Stomach (tissue), 9 donors: Measurements from ENCODE around the gene SPDYC. TPM values are rescaled to one million over a fixed set of nuclear protein-coding genes. Genes with fewer than 3 reads are reported as not detected.

ENCODE experiments used
- DNase-seq, 2 donors: peaks; one replicate each; pipeline versions ENCODE4 v3.0.0 to v3.0.0-alpha.2; 2013 to 2019
- H3K27ac ChIP-seq, 5 donors: fragments of 200-600 bp in 4 of 5; sonication (generic) in 4 of 5; one replicate each; pipeline ENCODE4 v1.5.1; 2013 to 2019; ENCODE audit warnings: mild to moderate bottlenecking in 1 of 5, moderate library complexity in 1 of 5
- H3K27me3 ChIP-seq, 3 donors: fragments of 200-600 bp; sonication (generic); one replicate each; pipeline ENCODE4 v1.5.1; 2017 to 2019; ENCODE audit warnings: mixed run types in 1 of 3
- H3K36me3 ChIP-seq, 4 donors: fragments of 200-600 bp; sonication (generic); 1 replicate in 3 of 4; 2 replicates in 1 of 4; pipeline ENCODE4 v1.5.1; 2016 to 2019
- H3K4me1 ChIP-seq, 4 donors: fragments of 200-600 bp; sonication (generic); one replicate each; pipeline ENCODE4 v1.5.1; 2016 to 2019
- H3K4me3 ChIP-seq, 4 donors: fragments of 200-600 bp; sonication (generic) in 3 of 4; one replicate each; pipeline ENCODE4 v1.5.1; 2016 to 2019; ENCODE audit warnings: mild to moderate bottlenecking in 1 of 4
- H3K9me3 ChIP-seq, 4 donors: fragments of 200-600 bp; sonication (generic); one replicate each; pipeline ENCODE4 v1.5.1; 2016 to 2019
- EP300 ChIP-seq: sonication (generic); formaldehyde crosslinking; IDR thresholded peaks from one replicate; pipeline ENCODE4 v1.6.1; 2017; ENCODE audit warnings: antibody characterized with exemption
- POLR2A ChIP-seq, 4 donors: fragments of 450-650 bp; IDR thresholded peaks; one replicate each; pipeline ENCODE4 v1.6.1; 2016; ENCODE audit warnings: antibody characterized with exemption in 4 of 4, control low read depth in 2 of 4, mild to moderate bottlenecking in 1 of 4, moderate library complexity in 1 of 4
- POLR2AphosphoS5 ChIP-seq, 3 donors: sonication (generic); formaldehyde crosslinking; IDR thresholded peaks; one replicate each; pipeline ENCODE4 v1.6.1; 2016; ENCODE audit warnings: antibody characterized with exemption in 3 of 3
- WGBS, 5 donors: extraction: QIAGEN DNeasy Blood & Tissue Kit in 3 of 5; methylation state at CpG; one replicate each; pipeline versions ENCODE4 v1.1.5 to v1.1.7; 2013 to 2018; 5-methylcytosine and 5-hydroxymethylcytosine counted together
- intact Hi-C: fragments of 100-400 bp; cut with DNase I; formaldehyde crosslinking; loops from one replicate; pipeline ENCODE4 v1.15.1; 2023; ENCODE audit warnings: low total_unique reads
- polyA plus RNA-seq, 3 donors: library from polyadenylated mRNA; stranded (reverse); fragments of 200-250 nt; gene quantifications; one replicate each; pipeline ENCODE4 v1.2.3, GENCODE V29; 2013
- small RNA-seq, 4 donors: library from RNA; depleted of rRNA; stranded (forward); fragments of <200 nt; gene quantifications; one replicate each; pipeline ENCODE3, GENCODE V24; 2016
- total RNA-seq, 5 donors: library from RNA; depleted of rRNA; stranded (reverse); fragments of >200 nt; gene quantifications; one replicate each; pipeline versions ENCODE4 v1.1.0 to v1.2.3, GENCODE V29; 2014 to 2016
- TF ChIP-seq, protein P1 (sequence below), 7 experiments: fragments of 450-650 bp in 4 of 7; fragments of 200-600 bp in 3 of 7; sonication (generic) in 3 of 7; IDR thresholded peaks; one replicate each; pipeline ENCODE4 v1.5.1; 2016 to 2019; ENCODE audit warnings: antibody characterized with exemption in 7 of 7, control low read depth in 2 of 7, mild to moderate bottlenecking in 1 of 7
- donor health status: healthy with polysubstance abuse.
- donor health status: Bipolar disorder and iron deficiency.
- donor health status: healthy.

SPDYC gene
- total and polyA plus RNA-seq, 8 donors, result not detected

GRCh38 chr11:65217441-65218423 is 47.7 kb downstream of the SPDYC start:
- TF ChIP-seq POLR2A (IDR thresholded peaks at IDR 0.05) (no peak), EP300 (no peak), POLR2AphosphoS5 (IDR thresholded peaks at IDR 0.05) (no peak)
- TF ChIP-seq, protein P1, sequence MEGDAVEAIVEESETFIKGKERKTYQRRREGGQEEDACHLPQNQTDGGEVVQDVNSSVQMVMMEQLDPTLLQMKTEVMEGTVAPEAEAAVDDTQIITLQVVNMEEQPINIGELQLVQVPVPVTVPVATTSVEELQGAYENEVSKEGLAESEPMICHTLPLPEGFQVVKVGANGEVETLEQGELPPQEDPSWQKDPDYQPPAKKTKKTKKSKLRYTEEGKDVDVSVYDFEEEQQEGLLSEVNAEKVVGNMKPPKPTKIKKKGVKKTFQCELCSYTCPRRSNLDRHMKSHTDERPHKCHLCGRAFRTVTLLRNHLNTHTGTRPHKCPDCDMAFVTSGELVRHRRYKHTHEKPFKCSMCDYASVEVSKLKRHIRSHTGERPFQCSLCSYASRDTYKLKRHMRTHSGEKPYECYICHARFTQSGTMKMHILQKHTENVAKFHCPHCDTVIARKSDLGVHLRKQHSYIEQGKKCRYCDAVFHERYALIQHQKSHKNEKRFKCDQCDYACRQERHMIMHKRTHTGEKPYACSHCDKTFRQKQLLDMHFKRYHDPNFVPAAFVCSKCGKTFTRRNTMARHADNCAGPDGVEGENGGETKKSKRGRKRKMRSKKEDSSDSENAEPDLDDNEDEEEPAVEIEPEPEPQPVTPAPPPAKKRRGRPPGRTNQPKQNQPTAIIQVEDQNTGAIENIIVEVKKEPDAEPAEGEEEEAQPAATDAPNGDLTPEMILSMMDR (IDR thresholded peaks at IDR 0.05), result no peak
- peaks cover 4 to 25% (median 8%) of the 10 kb centered on the region in 4 donors for H3K4me1 ChIP-seq
- 84 to 90% (median 87%) methylated on average over 17 to 19 of the region's 19 CpGs for WGBS, 5 donors
- DNase-seq, result no peak
- H3K27ac ChIP-seq, result no peak overlapping the region
- H3K4me3 ChIP-seq, result no peak overlapping the region
- H3K27me3 ChIP-seq, result no peaks in the 10 kb centered on the region
- no peaks in the 10 kb centered on the region for H3K36me3 ChIP-seq
- no peaks in the 10 kb centered on the region for H3K9me3 ChIP-seq
- intact Hi-C loops, result no loop called here

DNA sequence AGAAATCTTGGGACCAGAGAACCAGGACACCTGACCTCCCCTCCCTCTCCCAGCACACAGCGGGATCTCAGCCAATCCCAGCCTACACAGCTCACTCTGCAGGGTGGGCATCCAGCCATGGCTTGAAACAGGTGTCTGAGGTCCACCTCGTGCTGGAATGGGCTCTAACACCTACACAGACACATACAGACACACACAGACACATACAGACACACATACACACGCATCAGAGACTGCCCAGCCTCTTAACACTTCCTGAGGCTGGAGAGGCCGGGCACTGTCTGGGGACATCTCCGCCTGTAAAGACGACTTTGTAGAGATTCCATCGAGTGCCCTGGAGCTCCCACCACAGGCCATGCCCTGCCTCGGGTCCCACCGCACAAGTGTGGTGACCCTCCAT is 48.4 kb downstream of the SPDYC start:
- H3K9me3 ChIP-seq, result no peaks in the 10 kb centered on the region
- TF ChIP-seq EP300 (no peak), POLR2AphosphoS5 (IDR thresholded peaks at IDR 0.05) (no peak), POLR2A (IDR thresholded peaks at IDR 0.05) (no peak)
- TF ChIP-seq, protein P1 (IDR thresholded peaks at IDR 0.05), result no peak
- DNase-seq, result no peak
- H3K4me3 ChIP-seq, result no peak overlapping the region
- intact Hi-C loops, result no loop called here
- WGBS, 5 donors, result 83 to 94% (median 91%) methylated on average over 7 to 9 of the region's 9 CpGs
- no peaks in the 10 kb centered on the region for H3K36me3 ChIP-seq
- no peak overlapping the region for H3K27ac ChIP-seq
- H3K27me3 ChIP-seq, result no peaks in the 10 kb centered on the region
- H3K4me1 ChIP-seq, result peaks cover 2 to 21% (median 4%) of the 10 kb centered on the region in 4 donors

DNA sequence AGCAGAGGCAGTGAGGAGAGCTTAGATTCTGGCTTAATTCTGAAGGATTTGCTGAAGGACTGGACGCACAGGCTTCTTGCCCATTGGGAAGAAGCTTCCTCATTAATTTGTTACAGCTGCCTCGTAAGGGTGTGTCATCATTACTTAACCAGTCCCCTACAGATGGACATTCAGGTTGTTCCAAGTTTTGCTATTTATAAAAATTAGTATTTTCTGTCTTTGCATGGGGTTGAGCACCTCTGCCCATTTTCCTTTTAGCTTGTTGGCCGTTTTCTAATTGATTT is 49.8 kb downstream of the SPDYC start:
- H3K36me3 ChIP-seq, result no peaks in the 10 kb centered on the region
- peaks cover 2 to 19% (median 5%) of the 10 kb centered on the region in 4 donors for H3K4me1 ChIP-seq
- H3K4me3 ChIP-seq, result no peak overlapping the region
- H3K9me3 ChIP-seq, result no peaks in the 10 kb centered on the region
- intact Hi-C loops, result no loop called here
- no peak for DNase-seq
- TF ChIP-seq, protein P1 (IDR thresholded peaks at IDR 0.05), result no peak
- 60 to 79% (median 76%) methylated on average over 3 of the region's 3 CpGs for WGBS, 5 donors
- H3K27ac ChIP-seq, result no peak overlapping the region
- H3K27me3 ChIP-seq, result no peaks in the 10 kb centered on the region

- TF ChIP-seq EP300, result no peak
- TF ChIP-seq, protein P1 (IDR thresholded peaks at IDR 0.05), result no peak
- no peak for TF ChIP-seq POLR2A (IDR thresholded peaks at IDR 0.05)
- no peak for TF ChIP-seq POLR2AphosphoS5 (IDR thresholded peaks at IDR 0.05)
- no peaks in the 10 kb centered on the region for H3K36me3 ChIP-seq
- H3K27me3 ChIP-seq, result no peaks in the 10 kb centered on the region
- H3K4me3 ChIP-seq, result no peak overlapping the region
- intact Hi-C loops, result no loop called here
- H3K4me1 ChIP-seq, result peaks cover 13 to 30% (median 17%) of the 10 kb centered on the region in 4 donors
- 89 to 95% (median 94%) methylated on average over 10 of the region's 10 CpGs for WGBS, 5 donors
- H3K9me3 ChIP-seq, result no peaks in the 10 kb centered on the region
- no peak for DNase-seq
- no peak overlapping the region for H3K27ac ChIP-seq
Observed at GRCh38 chr11:65221026-65221425, 51.0 kb downstream of the SPDYC start.

Small RNA genes within 50 kb of the gene (small RNA-seq; reads per million reads assigned to genes)
- gene HIGD1AP10, result 0 reads per million in 4 donors
- gene PDCL2P2, result 0 reads per million in 4 donors
- gene RNU2-23P, result 0 to 0.83 (median 0.15) reads per million in 4 donors

Other genes with a start within 250 kb of the SPDYC start
- 10 to 100 TPM in 4 of 5 donors, 1 to 10 TPM in 1; 6.6 to 75.6 (median 25.7) TPM for gene PPP2R5B, start 245.5 kb upstream of the SPDYC start, total RNA-seq
- gene PPP2R5B, start 245.5 kb upstream of the SPDYC start, polyA plus RNA-seq, result 10 to 100 TPM in 2 of 3 donors, 1 to 10 TPM in 1; 9.8 to 13.8 (median 12.3) TPM
- not detected for gene GPHA2, start 234.3 kb upstream of the SPDYC start, total RNA-seq
- gene GPHA2, start 234.3 kb upstream of the SPDYC start, polyA plus RNA-seq, result under 1 TPM in 2 of 3 donors, not detected in 1; 0.30 to 0.50 TPM
- not detected for gene MAJIN, start 198.1 kb upstream of the SPDYC start, total RNA-seq
- under 1 TPM in 1 of 3 donors, not detected in 2; 0.20 TPM for gene MAJIN, start 198.1 kb upstream of the SPDYC start, polyA plus RNA-seq
- 10 to 100 TPM in 1 of 5 donors, 1 to 10 TPM in 2, under 1 TPM in 1, not detected in 1; 0.73 to 29.5 (median 3.0) TPM for gene BATF2, start 173.3 kb upstream of the SPDYC start, total RNA-seq
- gene BATF2, start 173.3 kb upstream of the SPDYC start, polyA plus RNA-seq, result 10 to 100 TPM in 1 of 3 donors, 1 to 10 TPM in 2; 3.4 to 10.8 (median 4.5) TPM
- gene ARL2, start 156.1 kb upstream of the SPDYC start, total RNA-seq, result 100 to 1,000 TPM in 2 of 5 donors, 10 to 100 TPM in 2, 1 to 10 TPM in 1; 4.9 to 237 (median 57.2) TPM
- gene ARL2, start 156.1 kb upstream of the SPDYC start, polyA plus RNA-seq, result 100 to 1,000 TPM in 1 of 3 donors, 10 to 100 TPM in 2; 88.3 to 119 (median 98.0) TPM
- gene SNX15, start 142.8 kb upstream of the SPDYC start, total RNA-seq, result 10 to 100 TPM in 4 of 5 donors, 1 to 10 TPM in 1; 4.2 to 45.8 (median 13.3) TPM
- gene SNX15, start 142.8 kb upstream of the SPDYC start, polyA plus RNA-seq, result 10 to 100 TPM; 18.7 to 22.5 (median 20.0) TPM
- gene SAC3D1, start 129.0 kb upstream of the SPDYC start, total RNA-seq, result 10 to 100 TPM in 2 of 5 donors, 1 to 10 TPM in 3; 1.8 to 97.6 (median 6.7) TPM
- 10 to 100 TPM in 2 of 3 donors, 1 to 10 TPM in 1; 8.9 to 14.5 (median 14.4) TPM for gene SAC3D1, start 129.0 kb upstream of the SPDYC start, polyA plus RNA-seq
- gene NAALADL1, start 111.7 kb upstream of the SPDYC start, total RNA-seq, result 10 to 100 TPM in 2 of 5 donors, 1 to 10 TPM in 2, not detected in 1; 1.3 to 65.2 (median 18.1) TPM
- 10 to 100 TPM in 2 of 3 donors, 1 to 10 TPM in 1; 6.7 to 10.8 (median 10.0) TPM for gene NAALADL1, start 111.7 kb upstream of the SPDYC start, polyA plus RNA-seq
- gene CDCA5, start 86.2 kb upstream of the SPDYC start, total RNA-seq, result 1 to 10 TPM; 1.4 to 9.1 (median 2.2) TPM
- 1 to 10 TPM; 3.5 to 6.7 (median 4.6) TPM for gene CDCA5, start 86.2 kb upstream of the SPDYC start, polyA plus RNA-seq
- gene ZFPL1, start 86.0 kb upstream of the SPDYC start, total RNA-seq, result 10 to 100 TPM; 17.6 to 62.0 (median 28.8) TPM
- gene ZFPL1, start 86.0 kb upstream of the SPDYC start, polyA plus RNA-seq, result 10 to 100 TPM; 36.7 to 38.6 (median 37.4) TPM
- 1,000 to 10,000 TPM in 1 of 5 donors, 100 to 1,000 TPM in 4; 174 to 2,272 (median 234) TPM for gene VPS51, start 74.0 kb upstream of the SPDYC start, total RNA-seq
- gene VPS51, start 74.0 kb upstream of the SPDYC start, polyA plus RNA-seq, result 100 to 1,000 TPM; 124 to 135 (median 128) TPM
- gene TM7SF2, start 58.4 kb upstream of the SPDYC start, total RNA-seq, result 100 to 1,000 TPM in 1 of 5 donors, 10 to 100 TPM in 3, 1 to 10 TPM in 1; 7.6 to 118 (median 19.6) TPM
- gene TM7SF2, start 58.4 kb upstream of the SPDYC start, polyA plus RNA-seq, result 10 to 100 TPM; 38.6 to 65.2 (median 51.9) TPM
- 100 to 1,000 TPM in 1 of 5 donors, 10 to 100 TPM in 1, 1 to 10 TPM in 2, not detected in 1; 2.4 to 130 (median 39.9) TPM for gene ZNHIT2, start 52.5 kb upstream of the SPDYC start, total RNA-seq
- gene ZNHIT2, start 52.5 kb upstream of the SPDYC start, polyA plus RNA-seq, result 10 to 100 TPM; 18.0 to 20.0 (median 18.9) TPM
- gene FAU, start 48.1 kb upstream of the SPDYC start, total RNA-seq, result 1,000 to 10,000 TPM in 1 of 5 donors, 100 to 1,000 TPM in 4; 456 to 1,872 (median 566) TPM
- gene FAU, start 48.1 kb upstream of the SPDYC start, polyA plus RNA-seq, result 1,000 to 10,000 TPM; 1,111 to 1,352 (median 1,208) TPM
- 10 to 100 TPM; 22.8 to 75.9 (median 33.0) TPM for gene MRPL49, start 47.9 kb upstream of the SPDYC start, total RNA-seq
- 10 to 100 TPM; 36.0 to 69.8 (median 39.9) TPM for gene MRPL49, start 47.9 kb upstream of the SPDYC start, polyA plus RNA-seq
- gene SYVN1, start 35.7 kb upstream of the SPDYC start, total RNA-seq, result 10 to 100 TPM; 20.0 to 75.3 (median 64.9) TPM
- gene SYVN1, start 35.7 kb upstream of the SPDYC start, polyA plus RNA-seq, result 10 to 100 TPM in 2 of 3 donors, 1 to 10 TPM in 1; 7.2 to 18.5 (median 13.4) TPM
- 100 to 1,000 TPM in 3 of 5 donors, 10 to 100 TPM in 2; 79.5 to 325 (median 155) TPM for gene CAPN1, start 11.7 kb downstream of the SPDYC start, total RNA-seq
- 100 to 1,000 TPM in 2 of 3 donors, 10 to 100 TPM in 1; 96.1 to 234 (median 112) TPM for gene CAPN1, start 11.7 kb downstream of the SPDYC start, polyA plus RNA-seq
- 10 to 100 TPM in 2 of 5 donors, 1 to 10 TPM in 3; 1.7 to 17.0 (median 5.5) TPM for gene POLA2, start 91.7 kb downstream of the SPDYC start, total RNA-seq
- 10 to 100 TPM in 2 of 3 donors, 1 to 10 TPM in 1; 8.6 to 11.2 (median 10.3) TPM for gene POLA2, start 91.7 kb downstream of the SPDYC start, polyA plus RNA-seq
- gene CDC42EP2, start 144.6 kb downstream of the SPDYC start, total RNA-seq, result 10 to 100 TPM in 2 of 5 donors, 1 to 10 TPM in 1, under 1 TPM in 1, not detected in 1; 0.89 to 18.3 (median 8.3) TPM
- gene CDC42EP2, start 144.6 kb downstream of the SPDYC start, polyA plus RNA-seq, result 10 to 100 TPM; 13.8 to 22.0 (median 18.4) TPM
- 10 to 100 TPM; 14.7 to 92.8 (median 35.1) TPM for gene DPF2, start 163.6 kb downstream of the SPDYC start, total RNA-seq
- 10 to 100 TPM; 14.9 to 22.6 (median 19.6) TPM for gene DPF2, start 163.6 kb downstream of the SPDYC start, polyA plus RNA-seq
- 1 to 10 TPM in 1 of 5 donors, not detected in 4; 4.5 TPM for gene TIGD3, start 184.5 kb downstream of the SPDYC start, total RNA-seq
- gene TIGD3, start 184.5 kb downstream of the SPDYC start, polyA plus RNA-seq, result under 1 TPM in 2 of 3 donors, not detected in 1; 0.25 to 0.44 TPM
- 100 to 1,000 TPM in 1 of 5 donors, 1 to 10 TPM in 4; 1.2 to 101 (median 2.4) TPM for gene SLC25A45, start 212.4 kb downstream of the SPDYC start, total RNA-seq
- 1 to 10 TPM; 1.9 to 3.8 (median 3.1) TPM for gene SLC25A45, start 212.4 kb downstream of the SPDYC start, polyA plus RNA-seq
- gene FRMD8, start 216.4 kb downstream of the SPDYC start, total RNA-seq, result 100 to 1,000 TPM in 3 of 5 donors, 10 to 100 TPM in 1, 1 to 10 TPM in 1; 9.3 to 340 (median 114) TPM
- gene FRMD8, start 216.4 kb downstream of the SPDYC start, polyA plus RNA-seq, result 10 to 100 TPM; 11.8 to 16.3 (median 13.6) TPM